NT2/D1 (cell line): ENCODE data around the gene GAREM1.

Source experiments
- SUZ12 ChIP-seq: IDR thresholded peaks from 2 replicates; pipeline ENCODE4 v1.6.1; 2011; ENCODE audit not compliant: insufficient read length, insufficient read depth; ENCODE audit errors: extremely low read depth
- YY1 ChIP-seq: IDR thresholded peaks from 2 replicates; pipeline ENCODE4 v1.6.1; 2011; ENCODE audit not compliant: insufficient read length, insufficient read depth

DNA sequence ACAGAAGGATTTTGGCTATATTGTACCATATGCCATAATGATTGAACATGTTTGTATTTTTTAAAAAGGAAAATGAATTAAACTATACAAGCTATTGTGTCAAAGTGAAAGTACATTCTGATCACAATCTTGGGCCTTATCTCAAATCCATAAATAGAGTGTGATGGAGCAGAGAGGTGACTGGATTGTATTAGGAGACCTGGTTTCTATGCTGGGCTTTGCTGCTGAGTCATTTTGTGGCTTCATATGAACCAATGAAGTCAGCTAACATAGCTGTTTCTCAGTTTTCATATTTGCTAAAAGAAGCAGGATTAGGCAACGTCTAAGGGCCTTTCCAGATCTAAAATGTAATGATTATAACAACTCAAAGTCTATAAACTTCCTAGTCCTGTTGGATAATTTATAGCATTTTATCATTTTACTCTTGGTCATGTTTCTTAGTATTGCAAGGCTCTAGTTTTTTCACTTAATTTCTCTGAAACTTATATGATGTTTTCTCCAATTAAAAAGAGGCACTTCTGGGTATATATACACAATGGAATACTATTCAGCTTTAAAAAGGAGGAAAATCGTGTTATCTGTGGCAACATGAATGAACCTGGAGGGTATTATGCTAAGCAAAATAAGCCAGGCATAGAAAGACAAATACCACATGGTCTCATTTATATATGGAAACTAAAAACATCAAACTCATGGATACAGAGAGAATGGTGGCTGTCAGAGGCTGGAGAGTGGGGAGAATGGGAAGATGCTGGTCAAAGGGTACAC is 168.5 kb downstream of the GAREM1 start:
- TF ChIP-seq SUZ12 (no peak), YY1 (no peak)
